Measurements from ENCODE around the gene CALM3. TPM values are rescaled to one million over a fixed set of nuclear protein-coding genes. Genes with fewer than 3 reads are reported as not detected.

CALM3 gene
- total RNA-seq, 1 experiment from 2014 or later = 182 TPM

- peaks cover 76% of the 10 kb centered on the region for H3K27me3 Mint-ChIP-seq (ENCODE audit: unreplicated experiment)
- no peak for DNase-seq
- CTCF ChIA-PET = no interaction called here
- H3K36me3 Mint-ChIP-seq (ENCODE audit: insufficient read depth, unreplicated experiment) = peaks cover 17% of the 10 kb centered on the region
- peak overlapping the region; percentile 34 for H3K4me3 Mint-ChIP-seq (ENCODE audit: low read depth, unreplicated experiment)
- no TSS peak for BruUV-seq (replicated peaks)
- no peak overlapping the region for H3K27ac Mint-ChIP-seq (ENCODE audit: unreplicated experiment)
- TF ChIP-seq CTCF (IDR thresholded peaks at IDR 0.05; ENCODE audit: unreplicated experiment) = no peak
- no peaks in the 10 kb centered on the region for H3K9me3 Mint-ChIP-seq (ENCODE audit: low read depth, unreplicated experiment)
- peaks cover 9% of the 10 kb centered on the region for H3K4me1 Mint-ChIP-seq (ENCODE audit: low read depth, unreplicated experiment)
- intact Hi-C loops (cut with micrococcal nuclease; ENCODE audit: unreplicated experiment) = loop anchor here (5.0 kb wide), 1 partner anchor 133 kb away; no protein-coding TSS in a partner anchor
These were observed 58.9 kb downstream of the CALM3 start for GRCh38 chr19:46660008-46660517.

Other genes starting within 250 kb of the CALM3 start
- not detected in 2 replicates for gene CCDC8, start 187.8 kb upstream of the CALM3 start, total RNA-seq (2022)
- gene PNMA8C, start 172.4 kb upstream of the CALM3 start, total RNA-seq (2022) = not detected in 2 replicates
- 0.49 and 0.61 TPM in 2 replicates for gene PNMA8A, start 129.8 kb upstream of the CALM3 start, total RNA-seq (2022)
- not detected in 2 replicates for gene PNMA8B, start 105.5 kb upstream of the CALM3 start, total RNA-seq (2022)
- not detected in 2 replicates for gene PTGIR, start 23.8 kb downstream of the CALM3 start, total RNA-seq (2022)
- gene GNG8, start 34.9 kb downstream of the CALM3 start, total RNA-seq (2022) = not detected in 2 replicates
- gene DACT3, start 59.9 kb downstream of the CALM3 start, total RNA-seq (2022) = not detected in 2 replicates
- 98.3 and 110 TPM in 2 replicates for gene PRKD2, start 115.8 kb downstream of the CALM3 start, total RNA-seq (2022)
- gene FKRP, start 144.7 kb downstream of the CALM3 start, total RNA-seq (2022) = 33.7 and 35.0 TPM in 2 replicates
- 149 and 151 TPM in 2 replicates for gene STRN4, start 145.1 kb downstream of the CALM3 start, total RNA-seq (2022)
- gene SLC1A5, start 187.3 kb downstream of the CALM3 start, total RNA-seq (2022) = 237 and 250 TPM in 2 replicates
- 180 and 184 TPM in 2 replicates for gene AP2S1, start 249.5 kb downstream of the CALM3 start, total RNA-seq (2022)